Subcutaneous abdominal adipose tissue (tissue), 5 donors: ENCODE data around the gene ZIC2.

ENCODE experiments used
- H3K27ac ChIP-seq: one replicate; pipeline ENCODE4 v1.7.0; 2013; ENCODE audit warnings: low read depth, mild to moderate bottlenecking, inconsistent platforms, low read length, moderate library complexity
- H3K27me3 ChIP-seq, 5 donors: one replicate each; pipeline ENCODE4 v1.7.0; 2013; ENCODE audit warnings: low read length in 5 of 5, inconsistent platforms in 1 of 5; ENCODE audit not compliant: control insufficient read depth in 5 of 5, insufficient read depth in 4 of 5
- H3K36me3 ChIP-seq, 5 donors: one replicate each; pipeline ENCODE4 v1.7.0; 2013; ENCODE audit warnings: low read length in 5 of 5; ENCODE audit not compliant: control insufficient read depth in 5 of 5, insufficient read depth in 5 of 5
- H3K4me1 ChIP-seq, 5 donors: one replicate each; pipeline ENCODE4 v1.7.0; 2013; ENCODE audit warnings: low read length in 5 of 5, mild to moderate bottlenecking in 3 of 5, moderate library complexity in 1 of 5; ENCODE audit not compliant: control insufficient read depth in 5 of 5, insufficient read depth in 5 of 5
- H3K4me3 ChIP-seq, 5 donors: one replicate each; pipeline ENCODE4 v1.7.0; 2013; ENCODE audit warnings: low read length in 5 of 5, low read depth in 1 of 5
- H3K9ac ChIP-seq, 5 donors: one replicate each; pipeline ENCODE4 v1.7.0; 2013; ENCODE audit warnings: low read length in 5 of 5, mild to moderate bottlenecking in 4 of 5, moderate library complexity in 3 of 5
- H3K9me3 ChIP-seq, 5 donors: one replicate each; pipeline ENCODE4 v1.7.0; 2013; ENCODE audit warnings: low read length in 5 of 5; ENCODE audit not compliant: control insufficient read depth in 5 of 5
- donor health status: healthy.
- donor health status: healthy.
- donor health status: healthy.
- donor health status: healthy.
- donor health status: healthy.

The ZIC2 gene

GRCh38 chr13:99991828-99992775 lies 10.5 kb downstream of the ZIC2 start:
- peaks cover 0 to 10% (median 0%) of the 10 kb centered on the region in 5 donors for H3K9me3 ChIP-seq
- H3K4me1 ChIP-seq, result peaks cover 0 to 24% (median 21%) of the 10 kb centered on the region in 5 donors
- no peak overlapping the region for H3K27ac ChIP-seq
- peaks cover 79 to 98% (median 86%) of the 10 kb centered on the region in 5 donors for H3K27me3 ChIP-seq
- H3K4me3 ChIP-seq, result no peak overlapping the region
- no peaks in the 10 kb centered on the region for H3K36me3 ChIP-seq
- no peak overlapping the region for H3K9ac ChIP-seq

DNA sequence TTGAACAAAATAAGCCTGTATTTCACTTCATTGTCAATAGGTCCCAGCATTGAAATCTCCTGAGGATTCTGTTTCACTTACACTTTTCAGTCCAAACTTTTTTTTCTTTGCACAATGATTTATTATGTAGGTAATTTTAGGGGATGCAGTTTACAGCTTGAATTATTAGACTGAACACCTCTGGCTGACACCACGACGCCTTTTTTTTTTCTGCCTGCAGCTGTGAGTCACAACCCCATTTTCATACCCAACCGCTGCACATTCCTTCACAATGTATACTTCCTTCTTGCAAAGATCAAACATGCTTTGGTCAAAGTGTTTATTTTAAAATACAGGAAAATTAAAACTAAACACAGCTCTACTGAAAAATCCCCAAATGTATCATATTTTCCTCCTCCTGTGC lies 11.4 kb downstream of the ZIC2 start:
- Histone ChIP-seq H3K9ac (no peak overlapping the region), H3K4me1 (peaks cover 0 to 29% (median 21%) of the 10 kb centered on the region in 5 donors), H3K4me3 (no peak overlapping the region), H3K36me3 (no peaks in the 10 kb centered on the region), H3K9me3 (peaks cover 0 to 10% (median 0%) of the 10 kb centered on the region in 5 donors), H3K27ac (no peak overlapping the region), H3K27me3 (peaks cover 80 to 98% (median 86%) of the 10 kb centered on the region in 5 donors)

- Histone ChIP-seq H3K4me3 (no peak overlapping the region), H3K9ac (no peak overlapping the region), H3K4me1 (peaks cover 0 to 29% (median 21%) of the 10 kb centered on the region in 5 donors), H3K9me3 (peaks cover 0 to 10% (median 0%) of the 10 kb centered on the region in 5 donors), H3K27ac (no peak overlapping the region), H3K27me3 (peaks cover 75 to 99% (median 82%) of the 10 kb centered on the region in 5 donors), H3K36me3 (no peaks in the 10 kb centered on the region)
Observed at GRCh38 chr13:99993660-99994637, 12.4 kb downstream of the ZIC2 start.

DNA sequence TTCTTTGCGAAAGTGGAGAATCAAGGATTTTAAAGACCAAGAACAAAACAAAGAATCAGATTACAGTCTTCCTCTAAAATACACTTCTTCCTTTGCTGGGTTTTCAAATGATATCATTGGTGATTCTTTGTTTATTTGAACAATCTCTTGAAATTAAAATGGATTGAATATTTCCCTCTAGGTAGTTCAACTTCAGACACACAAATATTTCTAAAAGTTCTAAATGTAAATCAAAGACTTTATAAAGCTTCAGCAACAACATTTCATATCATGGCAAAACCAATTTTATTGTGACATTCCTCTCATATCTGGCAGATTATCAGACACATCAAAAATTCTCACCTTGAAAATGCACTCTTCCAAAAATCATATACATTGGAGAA lies 13.0 kb downstream of the ZIC2 start:
- Histone ChIP-seq H3K4me3 (no peak overlapping the region), H3K27ac (no peak overlapping the region), H3K27me3 (peaks cover 68 to 96% (median 76%) of the 10 kb centered on the region in 5 donors), H3K4me1 (peaks cover 0 to 22% (median 17%) of the 10 kb centered on the region in 5 donors), H3K36me3 (no peaks in the 10 kb centered on the region), H3K9ac (no peak overlapping the region), H3K9me3 (peaks cover 0 to 10% (median 0%) of the 10 kb centered on the region in 5 donors)

GRCh38 chr13:99995104-99995588 lies 13.6 kb downstream of the ZIC2 start:
- Histone ChIP-seq H3K9me3 (peaks cover 0 to 10% (median 0%) of the 10 kb centered on the region in 5 donors), H3K27ac (no peak overlapping the region), H3K4me1 (peaks cover 0 to 17% (median 13%) of the 10 kb centered on the region in 5 donors), H3K27me3 (peaks cover 63 to 94% (median 70%) of the 10 kb centered on the region in 5 donors), H3K36me3 (no peaks in the 10 kb centered on the region), H3K9ac (no peak overlapping the region), H3K4me3 (no peak overlapping the region)

GRCh38 chr13:99995589-99996380 lies 14.2 kb downstream of the ZIC2 start:
- Histone ChIP-seq H3K36me3 (no peaks in the 10 kb centered on the region), H3K4me3 (peak overlapping the region in 2 of 5 donors; percentile 10 to 26), H3K4me1 (peaks cover 0 to 11% (median 6%) of the 10 kb centered on the region in 5 donors), H3K9me3 (peaks cover 0 to 10% (median 0%) of the 10 kb centered on the region in 5 donors), H3K27ac (no peak overlapping the region), H3K27me3 (peaks cover 56 to 87% (median 64%) of the 10 kb centered on the region in 5 donors), H3K9ac (no peak overlapping the region)

DNA sequence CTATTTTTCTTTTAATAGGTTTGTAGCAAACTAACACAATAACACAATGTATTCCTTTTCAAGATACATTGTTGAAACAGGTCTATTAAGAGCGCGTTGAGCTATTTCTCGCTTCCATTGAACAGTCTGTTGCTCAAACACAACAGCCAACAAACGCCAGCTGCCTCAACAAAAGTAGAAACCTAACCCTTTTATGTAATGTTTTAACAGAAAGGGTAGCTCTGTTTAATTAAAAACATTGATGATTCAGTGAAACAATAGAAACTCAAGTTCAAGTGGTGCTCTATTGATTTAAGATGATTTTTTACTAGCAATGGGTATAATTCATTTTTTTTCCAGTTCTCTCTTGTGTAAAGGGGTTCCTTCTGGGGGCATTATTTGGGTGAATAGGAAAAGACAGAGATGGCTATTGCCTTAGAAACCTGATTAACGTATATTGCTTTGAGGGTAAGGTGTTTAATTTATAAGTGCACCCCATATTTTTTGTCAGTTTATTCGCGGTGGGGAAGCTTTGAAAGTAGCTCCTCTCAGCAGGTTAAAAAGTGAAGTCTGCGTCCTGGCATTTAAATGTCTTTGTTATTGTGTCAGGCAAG lies 14.9 kb downstream of the ZIC2 start:
- H3K4me1 ChIP-seq, result peaks cover 0 to 10% (median 5%) of the 10 kb centered on the region in 5 donors
- H3K9me3 ChIP-seq, result peaks cover 0 to 10% (median 0%) of the 10 kb centered on the region in 5 donors
- H3K27me3 ChIP-seq, result peaks cover 52 to 80% (median 57%) of the 10 kb centered on the region in 5 donors
- no peak overlapping the region for H3K4me3 ChIP-seq
- H3K36me3 ChIP-seq, result no peaks in the 10 kb centered on the region
- no peak overlapping the region for H3K27ac ChIP-seq
- no peak overlapping the region for H3K9ac ChIP-seq

DNA sequence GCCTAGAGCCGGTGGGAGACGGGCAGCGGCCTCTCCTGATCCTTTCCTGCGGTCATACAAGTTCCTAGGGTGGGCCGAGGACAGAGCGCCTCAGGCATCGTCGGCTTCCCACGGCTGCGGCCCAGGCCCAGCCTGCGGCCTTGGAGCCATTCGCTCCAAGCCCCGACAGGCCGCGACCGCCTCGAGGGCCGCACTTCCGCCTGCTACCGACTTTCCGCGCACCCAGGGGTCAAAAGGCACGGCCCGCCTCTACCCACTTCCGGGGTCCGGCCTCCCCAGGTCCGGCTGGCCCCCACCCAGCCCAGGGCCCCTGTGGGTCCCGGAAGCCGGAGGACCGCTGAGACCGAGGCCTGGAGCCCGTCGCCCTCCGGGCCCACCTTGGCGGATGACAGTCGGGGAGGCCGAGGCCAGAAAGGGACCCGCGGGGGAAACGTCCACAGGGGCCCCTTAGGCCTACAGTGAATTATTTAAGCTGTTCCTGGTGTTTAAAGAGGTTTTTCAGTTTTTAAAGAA lies 16.2 kb downstream of the ZIC2 start:
- Histone ChIP-seq H3K4me3 (no peak overlapping the region), H3K4me1 (peaks cover 0 to 10% (median 5%) of the 10 kb centered on the region in 5 donors), H3K36me3 (no peaks in the 10 kb centered on the region), H3K9ac (no peak overlapping the region), H3K27me3 (peaks cover 41 to 72% (median 45%) of the 10 kb centered on the region in 5 donors), H3K27ac (no peak overlapping the region), H3K9me3 (peaks cover 0 to 10% (median 0%) of the 10 kb centered on the region in 5 donors)
